ENCODE data around the gene SERPINE2. TPM values are rescaled to one million over a fixed set of nuclear protein-coding genes. Genes with fewer than 3 reads are reported as not detected.
"Not testable (repeated sequence)": the region's sequence is repeated elsewhere in the genome, so short reads cannot be mapped to it uniquely, and the experiment has no call there.

SERPINE2 gene
- total and polyA plus RNA-seq, 2 donors, result 11.0 to 24.6 TPM

GRCh38 chr2:223947711-223948205 is 91.3 kb downstream of the SERPINE2 start:
- H3K36me3 ChIP-seq (ENCODE audit: control insufficient read depth in 2 of 2, insufficient read depth in 2 of 2, low read length in 1 of 2), result no peaks in the 10 kb centered on the region
- 92% methylated on average over 5 of the region's 5 CpGs for WGBS
- no peak overlapping the region for H3K4me3 ChIP-seq (ENCODE audit: low read length in 2 of 2)
- H3K9me3 ChIP-seq (ENCODE audit: control insufficient read depth in 2 of 2, insufficient read depth in 1 of 2, low read length in 1 of 2), result no peaks in the 10 kb centered on the region
- peaks cover 0 to 11% of the 10 kb centered on the region in 2 donors for H3K4me1 ChIP-seq (ENCODE audit: control insufficient read depth in 2 of 2, insufficient read depth in 2 of 2, low read length in 2 of 2)
- H3K27me3 ChIP-seq (ENCODE audit: control insufficient read depth in 2 of 2, insufficient read depth in 1 of 2, low read length in 1 of 2), result peaks cover 3 to 18% of the 10 kb centered on the region in 2 donors
- DNase-seq (ENCODE audit: low read depth in 6 of 9, low spot score in 9 of 9), result no peak
- peak overlapping the region in 1 of 2 donors; percentile 42 for H3K27ac ChIP-seq (ENCODE audit: low read depth in 1 of 2, low read length in 1 of 2)

DNA sequence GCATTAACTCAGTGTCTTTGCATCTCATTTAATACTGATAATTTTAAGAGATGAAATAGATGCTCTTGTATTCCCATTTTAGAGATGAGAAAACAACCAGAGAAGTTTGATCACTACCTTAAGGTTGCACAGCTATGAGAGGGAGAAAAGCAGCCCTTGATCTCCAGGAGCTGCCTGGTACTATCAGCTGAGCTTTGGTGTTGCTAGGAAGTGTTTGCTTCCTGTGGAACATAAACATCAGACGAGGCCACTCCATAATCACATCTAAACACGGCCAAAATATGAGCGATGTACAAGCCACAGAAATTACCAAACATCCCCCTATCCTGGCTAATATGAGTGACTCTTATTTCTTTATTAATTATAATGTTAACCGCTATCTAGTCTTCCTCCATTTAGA is 93.3 kb downstream of the SERPINE2 start:
- Histone ChIP-seq H3K36me3 (ENCODE audit: control insufficient read depth in 2 of 2, insufficient read depth in 2 of 2, low read length in 1 of 2) (no peaks in the 10 kb centered on the region), H3K4me1 (ENCODE audit: control insufficient read depth in 2 of 2, insufficient read depth in 2 of 2, low read length in 2 of 2) (peaks cover 0 to 11% of the 10 kb centered on the region in 2 donors), H3K9me3 (ENCODE audit: control insufficient read depth in 2 of 2, insufficient read depth in 1 of 2, low read length in 1 of 2) (no peaks in the 10 kb centered on the region), H3K4me3 (ENCODE audit: low read length in 2 of 2) (peak overlapping the region in 1 of 2 donors; percentile 99), H3K27ac (ENCODE audit: low read depth in 1 of 2, low read length in 1 of 2) (no peak overlapping the region), H3K27me3 (ENCODE audit: control insufficient read depth in 2 of 2, insufficient read depth in 1 of 2, low read length in 1 of 2) (peaks cover 3 to 18% of the 10 kb centered on the region in 2 donors)
- 40% methylated on average over 4 of the region's 4 CpGs for WGBS
- DNase-seq (ENCODE audit: low read depth in 6 of 9, low spot score in 9 of 9), result no peak

DNA sequence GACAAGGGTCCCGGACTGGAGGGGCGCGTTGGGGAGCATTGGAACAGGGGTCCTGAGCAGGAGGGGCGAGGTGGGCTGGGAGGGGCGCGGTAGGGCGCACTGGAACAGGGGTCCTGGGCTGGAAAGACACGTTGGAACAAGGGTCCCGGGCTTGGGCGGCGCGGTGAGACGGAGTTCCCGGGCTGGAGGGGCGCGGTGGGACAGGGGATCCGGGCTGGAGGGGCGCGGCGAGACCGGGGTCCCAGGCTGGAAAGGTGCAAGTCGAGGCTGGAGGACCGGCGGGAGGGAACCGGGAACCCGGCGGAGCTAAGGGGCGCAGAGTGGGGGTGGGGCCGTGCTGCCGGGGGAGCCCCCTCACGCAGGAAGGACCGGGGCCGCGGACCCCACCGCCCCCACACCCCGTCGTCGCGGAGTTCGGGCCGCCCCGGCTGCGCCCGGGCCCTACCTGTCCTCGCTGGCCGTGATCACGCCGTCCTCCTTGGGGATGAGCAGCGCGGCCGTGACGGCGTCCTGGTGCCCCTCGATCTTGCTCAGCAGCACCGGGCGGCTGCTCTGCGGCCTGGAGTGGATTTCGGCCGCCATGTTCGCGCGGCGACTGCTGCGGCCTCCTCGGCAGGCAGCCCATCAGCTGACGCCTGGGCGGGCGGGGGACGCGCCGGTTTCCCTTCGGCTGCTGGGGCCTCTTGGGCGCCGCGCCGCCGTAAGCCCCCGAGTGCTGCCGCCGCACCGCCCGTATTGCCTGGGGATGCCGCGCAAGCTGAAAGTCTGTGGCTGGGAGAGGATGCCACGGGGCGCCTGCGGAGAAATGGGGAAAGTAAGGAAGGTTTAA is 94.2 kb downstream of the SERPINE2 start, which contains the start of gene WDFY1:
Gene WDFY1 (minus strand): TSS at position 633 of the 829 bp plus-strand sequence. CDS start 51 bp downstream, at position 582.
- under 1% methylated on average over 87 of the region's 87 CpGs for WGBS
- no peaks in the 10 kb centered on the region for H3K9me3 ChIP-seq (ENCODE audit: control insufficient read depth in 2 of 2, insufficient read depth in 1 of 2, low read length in 1 of 2)
- H3K4me3 ChIP-seq (ENCODE audit: low read length in 2 of 2), result peak within 1 kb of the TSS; percentile 78 to 99
- H3K36me3 ChIP-seq (ENCODE audit: control insufficient read depth in 2 of 2, insufficient read depth in 2 of 2, low read length in 1 of 2), result no peaks in the 10 kb centered on the region
- H3K27me3 ChIP-seq (ENCODE audit: control insufficient read depth in 2 of 2, insufficient read depth in 1 of 2, low read length in 1 of 2), result peaks cover 3 to 18% of the 10 kb centered on the region in 2 donors
- peak in 7 of 9 donors; percentile 54 to 85 (median 65) for DNase-seq (ENCODE audit: low read depth in 6 of 9, low spot score in 9 of 9)
- H3K4me1 ChIP-seq (ENCODE audit: control insufficient read depth in 2 of 2, insufficient read depth in 2 of 2, low read length in 2 of 2), result peaks cover 0 to 11% of the 10 kb centered on the region in 2 donors
- peak within 1 kb of the TSS; percentile 60 to 81 for H3K27ac ChIP-seq (ENCODE audit: low read depth in 1 of 2, low read length in 1 of 2)

DNA sequence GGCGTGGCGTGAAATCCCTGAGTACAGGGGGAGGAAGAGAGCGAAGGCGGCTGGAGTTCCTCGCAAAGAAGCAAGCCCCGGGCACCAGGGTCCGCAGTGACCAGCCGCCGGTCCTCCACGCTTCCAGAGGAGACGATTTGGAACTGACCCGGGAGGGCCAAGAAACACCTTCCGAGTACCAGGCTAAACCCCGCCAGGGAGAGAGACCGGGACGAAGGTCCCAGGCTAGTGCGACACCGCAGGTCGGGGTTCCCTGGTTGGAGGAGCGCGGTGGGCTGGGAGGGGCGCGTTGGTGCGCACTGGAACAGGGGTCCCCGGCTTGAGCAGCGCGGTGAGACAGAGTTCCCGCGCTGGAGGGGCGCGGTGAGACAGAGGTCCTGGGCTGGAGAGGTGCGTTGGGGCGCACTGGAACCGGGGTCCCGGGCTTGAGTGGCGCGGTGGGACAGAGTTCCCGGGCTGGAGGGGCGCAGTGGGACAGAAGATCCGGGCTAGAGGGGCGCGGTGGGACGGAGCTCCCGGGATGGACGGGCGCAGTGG is 94.9 kb downstream of the SERPINE2 start:
- H3K4me3 ChIP-seq (ENCODE audit: low read length in 2 of 2), result peak overlapping the region; percentile 78 to 99
- peak overlapping the region; percentile 60 to 81 for H3K27ac ChIP-seq (ENCODE audit: low read depth in 1 of 2, low read length in 1 of 2)
- peak in 3 of 9 donors; percentile 15 to 51 (median 19) for DNase-seq (ENCODE audit: low read depth in 6 of 9, low spot score in 9 of 9)
- peaks cover 0 to 11% of the 10 kb centered on the region in 2 donors for H3K4me1 ChIP-seq (ENCODE audit: control insufficient read depth in 2 of 2, insufficient read depth in 2 of 2, low read length in 2 of 2)
- WGBS, result 5% methylated on average over 46 of the region's 46 CpGs
- H3K36me3 ChIP-seq (ENCODE audit: control insufficient read depth in 2 of 2, insufficient read depth in 2 of 2, low read length in 1 of 2), result no peaks in the 10 kb centered on the region
- peaks cover 3 to 18% of the 10 kb centered on the region in 2 donors for H3K27me3 ChIP-seq (ENCODE audit: control insufficient read depth in 2 of 2, insufficient read depth in 1 of 2, low read length in 1 of 2)
- no peaks in the 10 kb centered on the region for H3K9me3 ChIP-seq (ENCODE audit: control insufficient read depth in 2 of 2, insufficient read depth in 1 of 2, low read length in 1 of 2)

DNA sequence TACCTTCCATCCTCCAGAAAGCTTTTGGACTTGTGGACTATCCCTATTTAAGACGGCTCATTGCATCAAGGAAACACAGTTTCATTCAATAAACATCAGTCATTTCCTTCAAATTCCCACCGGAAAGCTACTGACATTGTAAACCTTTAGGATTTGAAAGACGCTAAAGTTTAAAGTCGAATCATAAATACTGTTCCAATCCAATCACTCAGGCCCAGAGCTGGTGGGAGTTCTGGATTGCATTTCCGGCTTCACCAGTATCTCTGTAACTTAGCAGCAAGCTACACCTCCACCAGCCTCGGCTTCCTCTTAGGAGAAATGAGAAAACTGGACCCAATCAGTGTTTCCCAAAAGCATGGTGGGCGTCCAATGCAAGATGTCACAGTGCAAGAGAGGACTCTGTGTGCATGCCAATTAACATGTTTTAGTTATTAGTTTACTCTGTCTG is 95.5 kb downstream of the SERPINE2 start:
- Histone ChIP-seq H3K36me3 (ENCODE audit: control insufficient read depth in 2 of 2, insufficient read depth in 2 of 2, low read length in 1 of 2) (no peaks in the 10 kb centered on the region), H3K27ac (ENCODE audit: low read depth in 1 of 2, low read length in 1 of 2) (no peak overlapping the region), H3K27me3 (ENCODE audit: control insufficient read depth in 2 of 2, insufficient read depth in 1 of 2, low read length in 1 of 2) (peaks cover 3 to 18% of the 10 kb centered on the region in 2 donors), H3K9me3 (ENCODE audit: control insufficient read depth in 2 of 2, insufficient read depth in 1 of 2, low read length in 1 of 2) (no peaks in the 10 kb centered on the region), H3K4me1 (ENCODE audit: control insufficient read depth in 2 of 2, insufficient read depth in 2 of 2, low read length in 2 of 2) (peaks cover 0 to 11% of the 10 kb centered on the region in 2 donors), H3K4me3 (ENCODE audit: low read length in 2 of 2) (peak overlapping the region; percentile 1 to 78)
- WGBS, result 84% methylated on average over 7 of the region's 7 CpGs
- no peak for DNase-seq (ENCODE audit: low read depth in 6 of 9, low spot score in 9 of 9)

GRCh38 chr2:223943135-223943534 is 96.0 kb downstream of the SERPINE2 start:
- Histone ChIP-seq H3K4me1 (ENCODE audit: control insufficient read depth in 2 of 2, insufficient read depth in 2 of 2, low read length in 2 of 2) (peaks cover 0 to 11% of the 10 kb centered on the region in 2 donors), H3K27me3 (ENCODE audit: control insufficient read depth in 2 of 2, insufficient read depth in 1 of 2, low read length in 1 of 2) (peaks cover 3 to 18% of the 10 kb centered on the region in 2 donors), H3K27ac (ENCODE audit: low read depth in 1 of 2, low read length in 1 of 2) (no peak overlapping the region), H3K36me3 (ENCODE audit: control insufficient read depth in 2 of 2, insufficient read depth in 2 of 2, low read length in 1 of 2) (no peaks in the 10 kb centered on the region), H3K4me3 (ENCODE audit: low read length in 2 of 2) (no peak overlapping the region), H3K9me3 (ENCODE audit: control insufficient read depth in 2 of 2, insufficient read depth in 1 of 2, low read length in 1 of 2) (no peaks in the 10 kb centered on the region)
- WGBS, result 91% methylated on average over 1 of the region's 1 CpG
- DNase-seq (ENCODE audit: low read depth in 6 of 9, low spot score in 9 of 9), result no peak

GRCh38 chr2:223941579-223942277 is 97.4 kb downstream of the SERPINE2 start:
- Histone ChIP-seq H3K4me1 (ENCODE audit: control insufficient read depth in 2 of 2, insufficient read depth in 2 of 2, low read length in 2 of 2) (peaks cover 0 to 11% of the 10 kb centered on the region in 2 donors), H3K27ac (ENCODE audit: low read depth in 1 of 2, low read length in 1 of 2) (peak overlapping the region in 1 of 2 donors; percentile 39), H3K27me3 (ENCODE audit: control insufficient read depth in 2 of 2, insufficient read depth in 1 of 2, low read length in 1 of 2) (peaks cover 3 to 18% of the 10 kb centered on the region in 2 donors), H3K9me3 (ENCODE audit: control insufficient read depth in 2 of 2, insufficient read depth in 1 of 2, low read length in 1 of 2) (no peaks in the 10 kb centered on the region), H3K4me3 (ENCODE audit: low read length in 2 of 2) (no peak overlapping the region), H3K36me3 (ENCODE audit: control insufficient read depth in 2 of 2, insufficient read depth in 2 of 2, low read length in 1 of 2) (no peaks in the 10 kb centered on the region)
- DNase-seq (ENCODE audit: low read depth in 6 of 9, low spot score in 9 of 9), result peak in 1 of 9 donors; percentile 23
- WGBS, result 88% methylated on average over 12 of the region's 12 CpGs

- DNase-seq (ENCODE audit: low read depth in 6 of 9, low spot score in 9 of 9); H3K27me3 ChIP-seq (ENCODE audit: control insufficient read depth in 2 of 2, insufficient read depth in 1 of 2, low read length in 1 of 2); H3K4me3 ChIP-seq (ENCODE audit: low read length in 2 of 2); H3K27ac ChIP-seq (ENCODE audit: low read depth in 1 of 2, low read length in 1 of 2); H3K36me3 ChIP-seq (ENCODE audit: control insufficient read depth in 2 of 2, insufficient read depth in 2 of 2, low read length in 1 of 2); H3K9me3 ChIP-seq (ENCODE audit: control insufficient read depth in 2 of 2, insufficient read depth in 1 of 2, low read length in 1 of 2); H3K4me1 ChIP-seq (ENCODE audit: control insufficient read depth in 2 of 2, insufficient read depth in 2 of 2, low read length in 2 of 2): not testable (repeated sequence)
- 86% methylated on average over 2 of the region's 2 CpGs for WGBS
These were observed 99.6 kb downstream of the SERPINE2 start for GRCh38 chr2:223939438-223939837.
